Stomach (tissue), 9 donors: ENCODE measurements around the gene SLC35F4. TPM values are rescaled to one million over a fixed set of nuclear protein-coding genes. Genes with fewer than 3 reads are reported as not detected.

Source experiments
- DNase-seq, 2 donors: peaks; one replicate each; pipeline versions ENCODE4 v3.0.0 to v3.0.0-alpha.2; 2013 to 2019
- H3K27ac ChIP-seq, 5 donors: fragments of 200-600 bp in 4 of 5; sonication (generic) in 4 of 5; one replicate each; pipeline ENCODE4 v1.5.1; 2013 to 2019; ENCODE audit warnings: mild to moderate bottlenecking in 1 of 5, moderate library complexity in 1 of 5
- H3K27me3 ChIP-seq, 3 donors: fragments of 200-600 bp; sonication (generic); one replicate each; pipeline ENCODE4 v1.5.1; 2017 to 2019; ENCODE audit warnings: mixed run types in 1 of 3
- H3K36me3 ChIP-seq, 4 donors: fragments of 200-600 bp; sonication (generic); 1 replicate in 3 of 4; 2 replicates in 1 of 4; pipeline ENCODE4 v1.5.1; 2016 to 2019
- H3K4me1 ChIP-seq, 4 donors: fragments of 200-600 bp; sonication (generic); one replicate each; pipeline ENCODE4 v1.5.1; 2016 to 2019
- H3K4me3 ChIP-seq, 4 donors: fragments of 200-600 bp; sonication (generic) in 3 of 4; one replicate each; pipeline ENCODE4 v1.5.1; 2016 to 2019; ENCODE audit warnings: mild to moderate bottlenecking in 1 of 4
- H3K9me3 ChIP-seq, 4 donors: fragments of 200-600 bp; sonication (generic); one replicate each; pipeline ENCODE4 v1.5.1; 2016 to 2019
- EP300 ChIP-seq: sonication (generic); formaldehyde crosslinking; IDR thresholded peaks from one replicate; pipeline ENCODE4 v1.6.1; 2017; ENCODE audit warnings: antibody characterized with exemption
- POLR2A ChIP-seq, 4 donors: fragments of 450-650 bp; IDR thresholded peaks; one replicate each; pipeline ENCODE4 v1.6.1; 2016; ENCODE audit warnings: antibody characterized with exemption in 4 of 4, control low read depth in 2 of 4, mild to moderate bottlenecking in 1 of 4, moderate library complexity in 1 of 4
- POLR2AphosphoS5 ChIP-seq, 3 donors: sonication (generic); formaldehyde crosslinking; IDR thresholded peaks; one replicate each; pipeline ENCODE4 v1.6.1; 2016; ENCODE audit warnings: antibody characterized with exemption in 3 of 3
- WGBS, 5 donors: extraction: QIAGEN DNeasy Blood & Tissue Kit in 3 of 5; methylation state at CpG; one replicate each; pipeline versions ENCODE4 v1.1.5 to v1.1.7; 2013 to 2018; 5-methylcytosine and 5-hydroxymethylcytosine counted together
- intact Hi-C: fragments of 100-400 bp; cut with DNase I; formaldehyde crosslinking; loops from one replicate; pipeline ENCODE4 v1.15.1; 2023; ENCODE audit warnings: low total_unique reads
- polyA plus RNA-seq, 3 donors: library from polyadenylated mRNA; stranded (reverse); fragments of 200-250 nt; gene quantifications; one replicate each; pipeline ENCODE4 v1.2.3, GENCODE V29; 2013
- total RNA-seq, 5 donors: library from RNA; depleted of rRNA; stranded (reverse); fragments of >200 nt; gene quantifications; one replicate each; pipeline versions ENCODE4 v1.1.0 to v1.2.3, GENCODE V29; 2014 to 2016
- TF ChIP-seq, protein P1 (sequence below), 7 experiments: fragments of 450-650 bp in 4 of 7; fragments of 200-600 bp in 3 of 7; sonication (generic) in 3 of 7; IDR thresholded peaks; one replicate each; pipeline ENCODE4 v1.5.1; 2016 to 2019; ENCODE audit warnings: antibody characterized with exemption in 7 of 7, control low read depth in 2 of 7, mild to moderate bottlenecking in 1 of 7
- donor health status: healthy with polysubstance abuse.
- donor health status: Bipolar disorder and iron deficiency.
- donor health status: healthy.

SLC35F4 gene
- total and polyA plus RNA-seq, 8 donors, result 0.19 TPM; not detected in 7

- Histone ChIP-seq H3K4me3 (no peak overlapping the region), H3K36me3 (no peaks in the 10 kb centered on the region), H3K27me3 (no peaks in the 10 kb centered on the region), H3K9me3 (no peaks in the 10 kb centered on the region), H3K4me1 (no peaks in the 10 kb centered on the region), H3K27ac (no peak overlapping the region)
- intact Hi-C loops, result no loop called here
- TF ChIP-seq EP300 (no peak), POLR2A (IDR thresholded peaks at IDR 0.05) (no peak), POLR2AphosphoS5 (IDR thresholded peaks at IDR 0.05) (no peak)
- TF ChIP-seq, protein P1, sequence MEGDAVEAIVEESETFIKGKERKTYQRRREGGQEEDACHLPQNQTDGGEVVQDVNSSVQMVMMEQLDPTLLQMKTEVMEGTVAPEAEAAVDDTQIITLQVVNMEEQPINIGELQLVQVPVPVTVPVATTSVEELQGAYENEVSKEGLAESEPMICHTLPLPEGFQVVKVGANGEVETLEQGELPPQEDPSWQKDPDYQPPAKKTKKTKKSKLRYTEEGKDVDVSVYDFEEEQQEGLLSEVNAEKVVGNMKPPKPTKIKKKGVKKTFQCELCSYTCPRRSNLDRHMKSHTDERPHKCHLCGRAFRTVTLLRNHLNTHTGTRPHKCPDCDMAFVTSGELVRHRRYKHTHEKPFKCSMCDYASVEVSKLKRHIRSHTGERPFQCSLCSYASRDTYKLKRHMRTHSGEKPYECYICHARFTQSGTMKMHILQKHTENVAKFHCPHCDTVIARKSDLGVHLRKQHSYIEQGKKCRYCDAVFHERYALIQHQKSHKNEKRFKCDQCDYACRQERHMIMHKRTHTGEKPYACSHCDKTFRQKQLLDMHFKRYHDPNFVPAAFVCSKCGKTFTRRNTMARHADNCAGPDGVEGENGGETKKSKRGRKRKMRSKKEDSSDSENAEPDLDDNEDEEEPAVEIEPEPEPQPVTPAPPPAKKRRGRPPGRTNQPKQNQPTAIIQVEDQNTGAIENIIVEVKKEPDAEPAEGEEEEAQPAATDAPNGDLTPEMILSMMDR (IDR thresholded peaks at IDR 0.05), result no peak
- 54 to 75% (median 71%) methylated on average over 3 of the region's 3 CpGs for WGBS, 5 donors
- no peak for DNase-seq
Observed at GRCh38 chr14:57848786-57849185, 17.1 kb downstream of the SLC35F4 start.

GRCh38 chr14:57848353-57848752 lies 17.5 kb downstream of the SLC35F4 start:
- Histone ChIP-seq H3K4me3 (no peak overlapping the region), H3K27ac (no peak overlapping the region), H3K9me3 (no peaks in the 10 kb centered on the region), H3K36me3 (no peaks in the 10 kb centered on the region), H3K27me3 (no peaks in the 10 kb centered on the region), H3K4me1 (no peaks in the 10 kb centered on the region)
- TF ChIP-seq, protein P1 (IDR thresholded peaks at IDR 0.05), result no peak
- TF ChIP-seq EP300, result no peak
- no peak for TF ChIP-seq POLR2AphosphoS5 (IDR thresholded peaks at IDR 0.05)
- no peak for TF ChIP-seq POLR2A (IDR thresholded peaks at IDR 0.05)
- intact Hi-C loops, result no loop called here
- 84 to 93% (median 91%) methylated on average over 4 of the region's 4 CpGs for WGBS, 5 donors
- DNase-seq, result no peak

DNA sequence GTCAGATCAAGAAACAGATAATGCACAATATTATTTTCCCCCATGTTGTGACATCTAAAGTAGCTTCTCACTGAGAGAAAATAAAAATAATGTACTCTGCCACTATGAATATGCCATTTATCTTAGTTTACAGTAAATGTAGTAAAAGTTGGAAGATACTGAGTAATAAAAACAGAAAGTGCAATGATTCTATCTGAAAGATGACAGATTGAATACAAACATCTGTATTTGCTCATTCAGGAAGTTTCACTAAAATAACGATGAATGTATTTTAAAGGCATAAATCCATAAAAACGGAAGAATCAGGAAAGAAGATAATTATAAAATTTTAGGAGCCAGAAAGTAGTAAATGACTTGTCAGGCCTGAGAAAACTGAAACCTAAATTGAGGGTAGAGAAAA lies 18.2 kb downstream of the SLC35F4 start:
- intact Hi-C loops, result no loop called here
- WGBS, 5 donors, result 75 to 87% (median 81%) methylated on average over 2 of the region's 2 CpGs
- DNase-seq, result no peak
- no peaks in the 10 kb centered on the region for H3K4me1 ChIP-seq
- no peaks in the 10 kb centered on the region for H3K36me3 ChIP-seq
- H3K4me3 ChIP-seq, result no peak overlapping the region
- no peaks in the 10 kb centered on the region for H3K9me3 ChIP-seq
- TF ChIP-seq POLR2A (IDR thresholded peaks at IDR 0.05), result no peak
- no peak for TF ChIP-seq EP300
- TF ChIP-seq POLR2AphosphoS5 (IDR thresholded peaks at IDR 0.05), result no peak
- TF ChIP-seq, protein P1 (IDR thresholded peaks at IDR 0.05), result no peak
- no peak overlapping the region for H3K27ac ChIP-seq
- no peaks in the 10 kb centered on the region for H3K27me3 ChIP-seq

DNA sequence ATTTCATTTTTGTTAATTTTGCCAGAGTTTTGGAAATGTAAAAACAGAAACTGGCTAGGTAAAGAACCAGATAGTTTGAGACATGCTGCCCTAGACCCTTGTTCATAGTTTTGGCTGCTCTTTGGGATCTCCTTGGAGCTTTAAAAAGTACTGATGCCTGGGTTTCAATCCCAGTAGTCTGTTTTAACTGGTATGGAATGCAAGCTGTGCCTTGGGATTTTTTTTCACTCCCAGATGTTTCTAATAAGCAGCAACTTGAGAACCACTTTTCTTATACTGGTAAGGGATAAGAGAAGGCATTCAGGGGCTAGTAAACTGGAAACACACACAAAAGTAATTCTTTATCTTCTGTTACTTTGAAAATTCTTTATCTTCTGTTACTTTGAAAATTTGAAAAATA lies 18.8 kb downstream of the SLC35F4 start:
- H3K9me3 ChIP-seq, result no peaks in the 10 kb centered on the region
- DNase-seq, result no peak
- no peaks in the 10 kb centered on the region for H3K27me3 ChIP-seq
- H3K4me1 ChIP-seq, result no peaks in the 10 kb centered on the region
- no peak overlapping the region for H3K27ac ChIP-seq
- TF ChIP-seq POLR2A (IDR thresholded peaks at IDR 0.05) (no peak), POLR2AphosphoS5 (IDR thresholded peaks at IDR 0.05) (no peak), EP300 (no peak)
- TF ChIP-seq, protein P1 (IDR thresholded peaks at IDR 0.05), result no peak
- intact Hi-C loops, result no loop called here
- H3K4me3 ChIP-seq, result no peak overlapping the region
- no peaks in the 10 kb centered on the region for H3K36me3 ChIP-seq
